Mesenchymal stem cell (in vitro differentiated cells and primary cell): ENCODE results near the gene NPTXR.

Experiments used
- DNase-seq: peaks from one replicate; pipeline ENCODE4 v3.0.0-alpha.2; 2013
- H2AFZ ChIP-seq: one replicate; pipeline ENCODE4 v1.6.1; 2013; ENCODE audit warnings: low read depth, mild to moderate bottlenecking, control low read depth, inconsistent platforms, low read length, moderate library complexity
- H2AK5ac ChIP-seq: 2 replicates; pipeline ENCODE4 v1.6.1; 2013; ENCODE audit warnings: low read length, moderate library complexity, mild to moderate bottlenecking, inconsistent platforms; ENCODE audit not compliant: severe bottlenecking
- H2BK120ac ChIP-seq: one replicate; pipeline ENCODE4 v1.6.1; 2013; ENCODE audit warnings: low read depth, mild to moderate bottlenecking, inconsistent platforms, low read length, moderate library complexity
- H2BK12ac ChIP-seq, 2 experiments: one replicate each; pipeline ENCODE4 v1.6.1; 2013; ENCODE audit warnings: inconsistent platforms in 2 of 2, low read length in 2 of 2, mild to moderate bottlenecking in 2 of 2, moderate library complexity in 2 of 2, control low read depth in 1 of 2
- H2BK15ac ChIP-seq: one replicate; pipeline ENCODE4 v1.6.1; 2013; ENCODE audit warnings: mild to moderate bottlenecking, low read depth, inconsistent platforms; ENCODE audit not compliant: poor library complexity, severe bottlenecking
- H2BK5ac ChIP-seq: 2 replicates; pipeline ENCODE4 v1.6.1; 2013; ENCODE audit warnings: low read depth, mild to moderate bottlenecking, low read length, control low read depth, inconsistent platforms; ENCODE audit not compliant: poor library complexity, severe bottlenecking
- H3K14ac ChIP-seq, 2 experiments: one replicate each; pipeline ENCODE4 v1.6.1; 2013; ENCODE audit warnings: inconsistent platforms in 2 of 2, low read length in 2 of 2, control low read depth in 1 of 2, mild to moderate bottlenecking in 1 of 2, moderate library complexity in 1 of 2
- H3K18ac ChIP-seq, 2 experiments: one replicate each; pipeline ENCODE4 v1.6.1; 2013; ENCODE audit warnings: inconsistent platforms in 2 of 2, low read length in 2 of 2, control low read depth in 1 of 2, low read depth in 1 of 2, mild to moderate bottlenecking in 1 of 2
- H3K23ac ChIP-seq, 2 experiments: one replicate each; pipeline ENCODE4 v1.6.1; 2013; ENCODE audit warnings: inconsistent platforms in 2 of 2, low read length in 2 of 2, mild to moderate bottlenecking in 2 of 2, moderate library complexity in 2 of 2, control low read depth in 1 of 2
- H3K27ac ChIP-seq: 2 replicates; pipeline ENCODE4 v1.5.1; 2013; ENCODE audit warnings: mild to moderate bottlenecking, moderate library complexity, low read length, control low read depth, inconsistent platforms; ENCODE audit not compliant: poor library complexity, severe bottlenecking
- H3K27me3 ChIP-seq, 2 experiments: 2 replicates each; pipeline versions ENCODE4 v1.6.1 to v1.7.0; 2013; ENCODE audit warnings: low read length in 2 of 2, mild to moderate bottlenecking in 2 of 2, moderate library complexity in 2 of 2, control low read depth in 1 of 2, inconsistent platforms in 1 of 2; ENCODE audit not compliant: control insufficient read depth in 1 of 2, insufficient read depth in 1 of 2
- H3K36me3 ChIP-seq, 2 experiments: 2 replicates each; pipeline versions ENCODE4 v1.6.1 to v1.7.0; 2013; ENCODE audit warnings: low read length in 2 of 2, control low read depth in 1 of 2, inconsistent platforms in 1 of 2, low read depth in 1 of 2, mild to moderate bottlenecking in 1 of 2; ENCODE audit not compliant: insufficient read depth in 2 of 2, control insufficient read depth in 1 of 2
- H3K4ac ChIP-seq, 2 experiments: one replicate each; pipeline ENCODE4 v1.6.1; 2013; ENCODE audit warnings: inconsistent platforms in 2 of 2, low read length in 2 of 2, mild to moderate bottlenecking in 2 of 2, moderate library complexity in 2 of 2, control low read depth in 1 of 2, low read depth in 1 of 2
- H3K4me1 ChIP-seq: 2 replicates; pipeline ENCODE4 v1.6.1; 2013; ENCODE audit warnings: low read depth, low read length, control low read depth; ENCODE audit not compliant: control insufficient read depth, insufficient read depth
- H3K4me2 ChIP-seq: 2 replicates; pipeline ENCODE4 v1.6.1; 2013; ENCODE audit warnings: low read length, mild to moderate bottlenecking, inconsistent platforms; ENCODE audit not compliant: poor library complexity, severe bottlenecking
- H3K4me3 ChIP-seq, 2 experiments: 2 replicates each; pipeline versions ENCODE4 v1.5.1 to v1.7.0; 2013; ENCODE audit warnings: low read length in 2 of 2, mild to moderate bottlenecking in 2 of 2, control low read depth in 1 of 2, low read depth in 1 of 2; ENCODE audit not compliant: insufficient read depth in 1 of 2
- H3K79me1 ChIP-seq: replicated peaks from 2 replicates; pipeline ENCODE4 v1.6.1; 2013; ENCODE audit warnings: mild to moderate bottlenecking, control low read depth, low read length, inconsistent platforms; ENCODE audit not compliant: poor library complexity, severe bottlenecking
- H3K9ac ChIP-seq: 2 replicates; pipeline ENCODE4 v1.7.0; 2013; ENCODE audit warnings: mild to moderate bottlenecking, low read length, moderate library complexity
- H3K9me3 ChIP-seq: 2 replicates; pipeline ENCODE4 v1.7.0; 2013; ENCODE audit warnings: mild to moderate bottlenecking, low read length; ENCODE audit not compliant: control insufficient read depth
- H4K8ac ChIP-seq: one replicate; pipeline ENCODE4 v1.6.1; 2013; ENCODE audit warnings: inconsistent platforms, mild to moderate bottlenecking, low read length, moderate library complexity
- H4K91ac ChIP-seq: one replicate; pipeline ENCODE4 v1.6.1; 2013; ENCODE audit warnings: mild to moderate bottlenecking, low read length, inconsistent platforms
- WGBS: methylation state at CpG from one replicate; pipeline ENCODE4 v1.1.7; 2013; ENCODE audit warnings: mixed read lengths; 5-methylcytosine and 5-hydroxymethylcytosine counted together

NPTXR gene

GRCh38 chr22:38862375-38863329 lies 18.8 kb upstream of the NPTXR start:
- Histone ChIP-seq H2BK15ac (no peak overlapping the region), H3K14ac (no peak overlapping the region), H4K8ac (no peak overlapping the region), H3K79me1 (peaks cover 44% of the 10 kb centered on the region), H3K23ac (no peak overlapping the region), H3K4ac (no peak overlapping the region), H3K4me3 (no peak overlapping the region), H2BK120ac (no peak overlapping the region), H4K91ac (no peak overlapping the region), H3K27ac (no peak overlapping the region), H2AK5ac (no peak overlapping the region), H3K18ac (no peak overlapping the region), H2AFZ (no peak overlapping the region), H3K9me3 (no peaks in the 10 kb centered on the region), H3K9ac (peak overlapping the region; percentile 26), H3K36me3 (peaks cover 20 to 45% of the 10 kb centered on the region in 2 experiments), H3K4me1 (peaks cover 17% of the 10 kb centered on the region), H2BK5ac (no peak overlapping the region), H2BK12ac (no peak overlapping the region), H3K4me2 (no peak overlapping the region), H3K27me3 (peaks cover 7 to 24% of the 10 kb centered on the region in 2 experiments)
- no peak for DNase-seq
- 89% methylated on average over 8 of the region's 14 CpGs for WGBS

- WGBS = 70% methylated on average over 10 of the region's 12 CpGs
- no peak overlapping the region for H2BK15ac ChIP-seq
These were observed 18.1 kb upstream of the NPTXR start for GRCh38 chr22:38861927-38862326.

GRCh38 chr22:38861170-38861876 lies 17.5 kb upstream of the NPTXR start:
- no peak overlapping the region for H3K4me2 ChIP-seq
- no peak for DNase-seq
- H3K18ac ChIP-seq = no peak overlapping the region
- peaks cover 7 to 24% of the 10 kb centered on the region in 2 experiments for H3K27me3 ChIP-seq
- H3K4me3 ChIP-seq = no peak overlapping the region
- no peak overlapping the region for H3K9ac ChIP-seq
- no peak overlapping the region for H3K27ac ChIP-seq
- H3K4ac ChIP-seq = no peak overlapping the region
- no peak overlapping the region for H2BK12ac ChIP-seq
- peaks cover 17% of the 10 kb centered on the region for H3K4me1 ChIP-seq
- WGBS = 60% methylated on average over 11 of the region's 13 CpGs
- peaks cover 37% of the 10 kb centered on the region for H3K79me1 ChIP-seq
- peaks cover 14 to 32% of the 10 kb centered on the region in 2 experiments for H3K36me3 ChIP-seq
- H2BK5ac ChIP-seq = no peak overlapping the region
- H4K91ac ChIP-seq = no peak overlapping the region
- no peak overlapping the region for H2AK5ac ChIP-seq
- no peak overlapping the region for H2BK120ac ChIP-seq
- H2AFZ ChIP-seq = no peak overlapping the region
- H3K9me3 ChIP-seq = no peaks in the 10 kb centered on the region
- no peak overlapping the region for H2BK15ac ChIP-seq
- H4K8ac ChIP-seq = no peak overlapping the region
- H3K23ac ChIP-seq = no peak overlapping the region
- H3K14ac ChIP-seq = no peak overlapping the region

More at GRCh38 chr22:38861927-38862326, 18.1 kb upstream of the NPTXR start:
- H3K27ac ChIP-seq = no peak overlapping the region
- no peak overlapping the region for H3K4me3 ChIP-seq
- H2BK120ac ChIP-seq = no peak overlapping the region
- no peaks in the 10 kb centered on the region for H3K9me3 ChIP-seq
- peaks cover 7 to 24% of the 10 kb centered on the region in 2 experiments for H3K27me3 ChIP-seq
- peak overlapping the region in 1 of 2 experiments; percentile 3 for H2BK12ac ChIP-seq
- H2BK5ac ChIP-seq = no peak overlapping the region
- H3K4ac ChIP-seq = no peak overlapping the region
- no peak overlapping the region for H3K9ac ChIP-seq
- no peak overlapping the region for H3K18ac ChIP-seq
- no peak overlapping the region for H3K4me2 ChIP-seq
- peaks cover 38% of the 10 kb centered on the region for H3K79me1 ChIP-seq
- no peak overlapping the region for H2AFZ ChIP-seq
- no peak overlapping the region for H3K23ac ChIP-seq
- no peak overlapping the region for H2AK5ac ChIP-seq
- peak overlapping the region; percentile 10 for H4K8ac ChIP-seq
- DNase-seq = no peak
- peaks cover 14 to 38% of the 10 kb centered on the region in 2 experiments for H3K36me3 ChIP-seq
- H3K14ac ChIP-seq = no peak overlapping the region
- peaks cover 17% of the 10 kb centered on the region for H3K4me1 ChIP-seq
- H4K91ac ChIP-seq = no peak overlapping the region
